Activated naive CD4-positive, alpha-beta T cell (primary cell): ENCODE measurements around the gene SRD5A3.

ENCODE experiments used
- DNase-seq, 4 experiments: peaks; one replicate each; lab custom pipeline; 2025; lab: John Stamatoyannopoulos, UW

The SRD5A3 gene

GRCh38 chr4:55345980-55346850 lies at the start of gene SRD5A3:
TSS of gene SRD5A3 (plus strand) at chr4:55346242. CDS start at chr4:55346337, 95 bp downstream.
- DNase-seq = peak; percentile 53 to 76 (median 58)

- DNase-seq = no peak
These were observed 48.7 kb upstream of the SRD5A3 start for GRCh38 chr4:55297346-55297745.

- no peak for DNase-seq
These were observed 42.3 kb upstream of the SRD5A3 start for GRCh38 chr4:55303760-55304165.

GRCh38 chr4:55304303-55304702 lies 41.7 kb upstream of the SRD5A3 start:
- no peak for DNase-seq

- no peak for DNase-seq
These were observed 38.0 kb upstream of the SRD5A3 start for GRCh38 chr4:55308071-55308470.

- DNase-seq = no peak
These were observed 34.1 kb upstream of the SRD5A3 start for GRCh38 chr4:55311792-55312488.

GRCh38 chr4:55312489-55313101 lies 33.4 kb upstream of the SRD5A3 start:
- DNase-seq = peak in 1 of 4 experiments; percentile 7

- DNase-seq = no peak
These were observed 31.8 kb upstream of the SRD5A3 start for GRCh38 chr4:55314141-55314820.

GRCh38 chr4:55318175-55319129 lies 27.6 kb upstream of the SRD5A3 start:
- DNase-seq = no peak

- peak in 1 of 4 experiments; percentile 14 for DNase-seq
These were observed 24.3 kb upstream of the SRD5A3 start for GRCh38 chr4:55321707-55322264.

GRCh38 chr4:55323375-55323774 lies 22.7 kb upstream of the SRD5A3 start:
- DNase-seq = no peak

GRCh38 chr4:55326629-55327028 lies 19.4 kb upstream of the SRD5A3 start:
- DNase-seq = no peak

GRCh38 chr4:55329012-55329411 lies 17.0 kb upstream of the SRD5A3 start:
- no peak for DNase-seq

GRCh38 chr4:55330241-55330640 lies 15.8 kb upstream of the SRD5A3 start:
- DNase-seq = no peak

- DNase-seq = no peak
These were observed 9.7 kb upstream of the SRD5A3 start for GRCh38 chr4:55336138-55337034.

GRCh38 chr4:55337944-55338343 lies 8.1 kb upstream of the SRD5A3 start:
- DNase-seq = no peak

GRCh38 chr4:55338486-55338885 lies 7.6 kb upstream of the SRD5A3 start:
- DNase-seq = no peak

GRCh38 chr4:55340266-55340665 lies 5.8 kb upstream of the SRD5A3 start:
- no peak for DNase-seq

- DNase-seq = no peak
These were observed 2.2 kb upstream of the SRD5A3 start for GRCh38 chr4:55343887-55344286.

- DNase-seq = no peak
These were observed 988 bp upstream of the SRD5A3 start for GRCh38 chr4:55345054-55345453.
